GM12878 (cell line): ENCODE measurements around the gene AUNIP. TPM values are rescaled to one million over a fixed set of nuclear protein-coding genes. Genes with fewer than 3 reads are reported as not detected.

ENCODE experiments used
- ATAC-seq: fragments of 200-7000 bp; cut with Tn5 transposase; 3 replicates; pipeline ENCODE4 v1.9.1; 2020; ENCODE audit warnings: mild to moderate bottlenecking, moderate library complexity
- BruUV-seq: library from RNA; stranded (reverse); fragments of 400-500 nt; replicated peaks from 2 replicates; lab custom pipeline; 2021; lab: Mats Ljungman, UMichigan
- CTCF ChIA-PET: fragments of 300-600 bp; sonication (Branson Sonifier 250); formaldehyde crosslinking; extraction: SDS; loops from one replicate; lab custom pipeline; 2021; ENCODE audit warnings: inconsistent platforms; lab: Yijun Ruan, JAX
- POLR2A ChIA-PET: fragments of 350-600 bp; formaldehyde crosslinking; extraction: SDS; loops from one replicate; lab custom pipeline; 2021; ENCODE audit warnings: inconsistent platforms; lab: Charles Lee
- RAD21 ChIA-PET: fragments of 300-600 bp; sonication (Branson Sonifier 250); formaldehyde crosslinking; loops from one replicate; lab custom pipeline; 2023; ENCODE audit warnings: antibody characterized with exemption; ENCODE audit not compliant: unreplicated experiment; lab: Charles Lee
- SMC1A ChIA-PET: fragments of 300-600 bp; sonication (Branson Sonifier 250); formaldehyde crosslinking; loops from one replicate; lab custom pipeline; 2023; ENCODE audit not compliant: unreplicated experiment, uncharacterized antibody; lab: Charles Lee
- DNase-seq: peaks from one replicate; pipeline ENCODE4 v3.0.0-alpha.2; 2011; ENCODE audit warnings: low read depth, low spot score
- FAIRE-seq: peaks from 3 replicates; lab custom pipeline; 2011; peaks lifted over from hg19 to GRCh38; lab: Jason Lieb, UNC
- H2AFZ ChIP-seq: 2 replicates; pipeline ENCODE4 v1.6.0; 2011; ENCODE audit warnings: low read depth, low read length, control low read depth; ENCODE audit not compliant: control insufficient read depth
- H3K27ac ChIP-seq: 2 replicates; pipeline ENCODE4 v1.5.1; 2011; ENCODE audit warnings: control low read depth; ENCODE audit not compliant: control insufficient read depth, insufficient read depth
- H3K27me3 ChIP-seq, 2 experiments: replicated peaks in 1 of 2; 2 replicates each; pipeline versions ENCODE4 v1.6.0 to v1.6.1; 2011; ENCODE audit warnings: low read length in 1 of 2; ENCODE audit not compliant: control insufficient read depth in 2 of 2, insufficient read depth in 2 of 2
- H3K36me3 ChIP-seq, 2 experiments: 2 replicates each; pipeline ENCODE4 v1.5.1; 2011; ENCODE audit warnings: low read length in 1 of 2; ENCODE audit not compliant: control insufficient read depth in 2 of 2, insufficient read depth in 2 of 2
- H3K4me1 ChIP-seq: 2 replicates; pipeline ENCODE4 v1.6.1; 2011; ENCODE audit warnings: mild to moderate bottlenecking, low read length, moderate library complexity, mixed read lengths; ENCODE audit not compliant: control insufficient read depth, insufficient read depth
- H3K4me2 ChIP-seq: 2 replicates; pipeline ENCODE4 v1.6.0; 2011; ENCODE audit warnings: control low read depth; ENCODE audit not compliant: control insufficient read depth, insufficient read depth
- H3K4me3 ChIP-seq: fragments of 200-600 bp; sonication (generic); 2 replicates; pipeline ENCODE4 v1.5.1; 2016
- H3K79me2 ChIP-seq: 2 replicates; pipeline ENCODE4 v1.6.0; 2011; ENCODE audit warnings: low read length; ENCODE audit not compliant: control insufficient read depth, insufficient read depth
- H3K9ac ChIP-seq: 2 replicates; pipeline ENCODE4 v1.8.0; 2011; ENCODE audit warnings: low read length, control low read depth, mixed read lengths; ENCODE audit not compliant: control insufficient read depth, insufficient read depth
- H3K9me3 ChIP-seq: replicated peaks from 3 replicates; pipeline ENCODE4 v1.5.1; 2011; ENCODE audit warnings: mild to moderate bottlenecking, low read length; ENCODE audit not compliant: control insufficient read depth, insufficient read depth
- H4K20me1 ChIP-seq: 2 replicates; pipeline ENCODE4 v1.6.0; 2011; ENCODE audit not compliant: control insufficient read depth, insufficient read depth
- BRCA1 ChIP-seq: IDR thresholded peaks from 2 replicates; pipeline ENCODE4 v1.6.1; 2011; ENCODE audit warnings: low read depth, low read length, improper control_type of control experiment
- CHD4 ChIP-seq: fragments of 200-600 bp; sonication (generic); IDR thresholded peaks from 2 replicates; pipeline ENCODE4 v1.6.1; 2016; ENCODE audit warnings: mild to moderate bottlenecking
- FOXM1 ChIP-seq: IDR thresholded peaks from 2 replicates; pipeline ENCODE4 v1.6.1; 2012; ENCODE audit warnings: low read depth, mild to moderate bottlenecking, inconsistent platforms, low read length, moderate library complexity
- MXI1 ChIP-seq: fragments of 150-350 bp; IDR thresholded peaks from 2 replicates; pipeline ENCODE4 v1.6.1; 2011; ENCODE audit warnings: low read depth, mild to moderate bottlenecking, inconsistent platforms, low read length, improper control_type of control experiment
- NFYB ChIP-seq: IDR thresholded peaks from 2 replicates; pipeline ENCODE4 v1.6.1; 2011; ENCODE audit warnings: low read depth, mild to moderate bottlenecking, low read length, improper control_type of control experiment, moderate library complexity; ENCODE audit not compliant: insufficient read depth
- PAX8 ChIP-seq: fragments of 450-650 bp; IDR thresholded peaks from 2 replicates; pipeline ENCODE4 v1.6.1; 2017; ENCODE audit warnings: mild to moderate bottlenecking, moderate library complexity
- POLR2AphosphoS2 ChIP-seq: IDR thresholded peaks from 2 replicates; pipeline ENCODE4 v1.6.1; 2011; ENCODE audit warnings: low read depth, mild to moderate bottlenecking, low read length, improper control_type of control experiment, moderate library complexity
- RELA ChIP-seq: fragments of 450-650 bp; IDR thresholded peaks from 2 replicates; pipeline ENCODE4 v1.8.0; 2014; ENCODE audit warnings: borderline replicate concordance; ENCODE audit not compliant: partially characterized antibody
- RFX5 ChIP-seq: IDR thresholded peaks from 2 replicates; pipeline ENCODE4 v1.6.1; 2011; ENCODE audit warnings: low read depth, low read length, improper control_type of control experiment
- SP1 ChIP-seq: IDR thresholded peaks from one replicate; pipeline ENCODE4 v1.6.1; 2011; ENCODE audit warnings: low read depth, low read length
- SPI1 ChIP-seq: IDR thresholded peaks from 2 replicates; pipeline ENCODE4 v1.6.1; 2011; ENCODE audit warnings: low read depth, mild to moderate bottlenecking, low read length, moderate library complexity, borderline replicate concordance; ENCODE audit not compliant: insufficient read depth
- SREBF1 ChIP-seq: IDR thresholded peaks from 2 replicates; pipeline ENCODE4 v1.6.1; 2012; ENCODE audit warnings: mild to moderate bottlenecking, low read length
- STAT3 ChIP-seq: IDR thresholded peaks from 2 replicates; pipeline ENCODE4 v1.6.1; 2011; ENCODE audit warnings: low read depth, low read length, improper control_type of control experiment
- ZNF217 ChIP-seq: fragments of 450-650 bp; IDR thresholded peaks from 2 replicates; pipeline ENCODE4 v1.6.1; 2017; ENCODE audit warnings: antibody characterized with exemption, mild to moderate bottlenecking
- WGBS: methylation state at CpG from one replicate; pipeline ENCODE4 v1.1.6; 2016; ENCODE audit warnings: low lambda C conversion rate; ENCODE audit not compliant: insufficient replicate concordance, insufficient coverage; ENCODE audit errors: missing lambda C conversion rate; 5-methylcytosine and 5-hydroxymethylcytosine counted together
- in situ Hi-C: fragments of 300-500 bp; cut with MboI; formaldehyde crosslinking; loops from 9 replicates; pipeline ENCODE4 v1.14.3; 2018; ENCODE audit warnings: mixed read lengths
- intact Hi-C: fragments of 100-400 bp; cut with micrococcal nuclease; formaldehyde crosslinking; loops from one replicate; pipeline ENCODE4 v1.14.2; 2022; ENCODE audit not compliant: unreplicated experiment
- polyA plus RNA-seq, 11 experiments: library from polyadenylated mRNA; depleted of rRNA in 4 of 11; unstranded in 6 of 11; stranded (reverse) in 5 of 11; fragments of >200 nt; fragmentation: Nextera tagmentation in 4 of 11; fragmentation: Illumina TruSeq in 1 of 11; extraction: Ambion mirVana in 4 of 11; extraction: Trizol in 1 of 11; gene quantifications; 1 replicate in 1 of 11; 2 replicates in 10 of 11; pipeline versions ENCODE4 v1.2.1 to v1.2.3, GENCODE V29; 2011 to 2016; ENCODE audit warnings: inconsistent platforms in 2 of 11, missing spikeins in 2 of 11, low read depth in 1 of 11
- total RNA-seq, 4 experiments: library from RNA; depleted of rRNA in 3 of 4; stranded (reverse); fragments of >200 nt in 3 of 4; fragmentation: Illumina TruSeq in 1 of 4; extraction: Trizol in 1 of 4; gene quantifications; 2 replicates each; pipeline versions ENCODE4 v1.2.1 to v1.2.3, GENCODE V29; 2013 to 2021
- TF ChIP-seq, protein P1 (sequence below): fragments of 450-650 bp; IDR thresholded peaks from 2 replicates; pipeline ENCODE4 v1.6.1; 2017; ENCODE audit warnings: borderline replicate concordance
- TF ChIP-seq, protein P2 (sequence below): fragments of 450-650 bp; IDR thresholded peaks from 2 replicates; pipeline ENCODE4 v1.6.1; 2017; ENCODE audit warnings: antibody characterized with exemption, mild to moderate bottlenecking, moderate library complexity
- TF ChIP-seq, protein P3 (sequence below): IDR thresholded peaks from 2 replicates; pipeline ENCODE4 v1.6.1; 2012; ENCODE audit warnings: low read depth, low read length, improper control_type of control experiment
- TF ChIP-seq, protein P4 (sequence below): fragments of 450-650 bp; IDR thresholded peaks from 2 replicates; pipeline ENCODE4 v1.6.1; 2014; ENCODE audit warnings: mild to moderate bottlenecking

Gene AUNIP
- total and polyA plus RNA-seq, 10 of the 15 experiments (the other 5 are each of a cell fraction or from before 2014, with no cell fraction given), result 3.9 to 20.0 (median 12.7) TPM

DNA sequence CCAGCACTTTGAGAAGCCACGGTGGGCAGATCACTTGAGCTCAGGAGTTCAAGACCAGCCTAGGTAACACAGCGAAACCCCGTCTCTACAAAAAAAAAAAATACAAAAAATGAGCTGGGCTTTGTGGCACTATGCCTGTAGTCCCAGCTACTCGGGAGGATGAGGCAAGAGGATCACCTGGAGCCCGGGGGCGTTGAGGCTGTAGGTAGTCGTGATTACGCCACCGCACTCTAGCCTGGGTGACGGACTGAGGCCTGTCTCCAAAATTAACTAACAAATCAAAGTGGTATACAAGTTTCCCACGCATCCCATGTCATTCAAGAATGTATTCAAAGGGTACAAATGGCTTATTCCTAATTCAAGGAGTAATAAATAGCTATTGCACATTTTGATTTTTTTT is 2.4 kb downstream of the AUNIP start (continued):
- TF ChIP-seq BRCA1, result no peak

DNA sequence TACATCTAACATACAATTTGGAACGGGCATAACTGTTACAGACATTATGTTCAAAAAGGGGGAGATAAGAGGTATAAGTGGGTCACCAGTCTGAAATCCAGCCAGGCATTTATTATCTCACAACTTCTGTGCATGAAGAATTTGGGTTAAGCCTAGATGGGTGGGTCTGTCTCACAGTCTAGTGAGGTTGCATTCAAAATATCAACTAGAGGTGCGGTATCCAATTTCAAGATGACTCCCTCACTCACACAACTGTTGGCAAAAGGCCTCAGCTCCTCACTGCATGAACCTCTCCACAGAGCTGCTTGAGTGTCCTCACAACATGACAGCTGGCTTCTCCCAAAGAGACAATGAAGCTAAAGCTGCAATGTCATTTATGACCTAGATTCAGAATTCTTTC is 4.7 kb downstream of the AUNIP start:
- POLR2A ChIA-PET, result interaction anchor here (0.6 to 2.4 kb wide), 4 partner anchors 9 to 307 kb away, joined by 3 to 7 read pairs (median 5); no protein-coding TSS in a partner anchor
- in situ Hi-C loops, result no loop called here

More for the DNA sequence above, 4.7 kb downstream of the AUNIP start:
- no peaks in the 10 kb centered on the region for H4K20me1 ChIP-seq
- intact Hi-C loops, result loop anchor here (10.0 kb wide), 1 partner anchor 1300 kb away; the partner anchor contains the start of gene SLC9A1
- no peaks in the 10 kb centered on the region for H3K27me3 ChIP-seq
- RAD21 ChIA-PET, result interaction anchor here (0.6 to 0.7 kb wide), 2 partner anchors 143 to 1022 kb away, joined by 3 read pairs; partner anchors contain the start of gene PAFAH2
- no peak overlapping the region for H3K4me2 ChIP-seq
- peaks cover 17% of the 10 kb centered on the region for H3K79me2 ChIP-seq
- no peak overlapping the region for H3K4me3 ChIP-seq
- ATAC-seq (no peak), DNase-seq (no peak), FAIRE-seq (no peak)
- no peaks in the 10 kb centered on the region for H3K36me3 ChIP-seq
- H3K9me3 ChIP-seq, result no peaks in the 10 kb centered on the region
- H2AFZ ChIP-seq, result no peak overlapping the region
- 97% methylated on average over 2 of the region's 2 CpGs for WGBS
- H3K9ac ChIP-seq, result no peak overlapping the region
- no peak for TF ChIP-seq FOXM1
- TF ChIP-seq, protein P1, sequence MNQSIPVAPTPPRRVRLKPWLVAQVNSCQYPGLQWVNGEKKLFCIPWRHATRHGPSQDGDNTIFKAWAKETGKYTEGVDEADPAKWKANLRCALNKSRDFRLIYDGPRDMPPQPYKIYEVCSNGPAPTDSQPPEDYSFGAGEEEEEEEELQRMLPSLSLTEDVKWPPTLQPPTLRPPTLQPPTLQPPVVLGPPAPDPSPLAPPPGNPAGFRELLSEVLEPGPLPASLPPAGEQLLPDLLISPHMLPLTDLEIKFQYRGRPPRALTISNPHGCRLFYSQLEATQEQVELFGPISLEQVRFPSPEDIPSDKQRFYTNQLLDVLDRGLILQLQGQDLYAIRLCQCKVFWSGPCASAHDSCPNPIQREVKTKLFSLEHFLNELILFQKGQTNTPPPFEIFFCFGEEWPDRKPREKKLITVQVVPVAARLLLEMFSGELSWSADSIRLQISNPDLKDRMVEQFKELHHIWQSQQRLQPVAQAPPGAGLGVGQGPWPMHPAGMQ, result no peak
- no peak for TF ChIP-seq PAX8
- TF ChIP-seq MXI1, result no peak
- TF ChIP-seq CHD4, result no peak
- TF ChIP-seq SP1, result no peak
- no peak for TF ChIP-seq RELA
- no peak for TF ChIP-seq NFYB
- TF ChIP-seq, protein P2, sequence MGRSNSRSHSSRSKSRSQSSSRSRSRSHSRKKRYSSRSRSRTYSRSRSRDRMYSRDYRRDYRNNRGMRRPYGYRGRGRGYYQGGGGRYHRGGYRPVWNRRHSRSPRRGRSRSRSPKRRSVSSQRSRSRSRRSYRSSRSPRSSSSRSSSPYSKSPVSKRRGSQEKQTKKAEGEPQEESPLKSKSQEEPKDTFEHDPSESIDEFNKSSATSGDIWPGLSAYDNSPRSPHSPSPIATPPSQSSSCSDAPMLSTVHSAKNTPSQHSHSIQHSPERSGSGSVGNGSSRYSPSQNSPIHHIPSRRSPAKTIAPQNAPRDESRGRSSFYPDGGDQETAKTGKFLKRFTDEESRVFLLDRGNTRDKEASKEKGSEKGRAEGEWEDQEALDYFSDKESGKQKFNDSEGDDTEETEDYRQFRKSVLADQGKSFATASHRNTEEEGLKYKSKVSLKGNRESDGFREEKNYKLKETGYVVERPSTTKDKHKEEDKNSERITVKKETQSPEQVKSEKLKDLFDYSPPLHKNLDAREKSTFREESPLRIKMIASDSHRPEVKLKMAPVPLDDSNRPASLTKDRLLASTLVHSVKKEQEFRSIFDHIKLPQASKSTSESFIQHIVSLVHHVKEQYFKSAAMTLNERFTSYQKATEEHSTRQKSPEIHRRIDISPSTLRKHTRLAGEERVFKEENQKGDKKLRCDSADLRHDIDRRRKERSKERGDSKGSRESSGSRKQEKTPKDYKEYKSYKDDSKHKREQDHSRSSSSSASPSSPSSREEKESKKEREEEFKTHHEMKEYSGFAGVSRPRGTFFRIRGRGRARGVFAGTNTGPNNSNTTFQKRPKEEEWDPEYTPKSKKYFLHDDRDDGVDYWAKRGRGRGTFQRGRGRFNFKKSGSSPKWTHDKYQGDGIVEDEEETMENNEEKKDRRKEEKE, result no peak
- TF ChIP-seq POLR2AphosphoS2, result no peak
- TF ChIP-seq, protein P3, sequence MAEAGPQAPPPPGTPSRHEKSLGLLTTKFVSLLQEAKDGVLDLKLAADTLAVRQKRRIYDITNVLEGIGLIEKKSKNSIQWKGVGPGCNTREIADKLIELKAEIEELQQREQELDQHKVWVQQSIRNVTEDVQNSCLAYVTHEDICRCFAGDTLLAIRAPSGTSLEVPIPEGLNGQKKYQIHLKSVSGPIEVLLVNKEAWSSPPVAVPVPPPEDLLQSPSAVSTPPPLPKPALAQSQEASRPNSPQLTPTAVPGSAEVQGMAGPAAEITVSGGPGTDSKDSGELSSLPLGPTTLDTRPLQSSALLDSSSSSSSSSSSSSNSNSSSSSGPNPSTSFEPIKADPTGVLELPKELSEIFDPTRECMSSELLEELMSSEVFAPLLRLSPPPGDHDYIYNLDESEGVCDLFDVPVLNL, result no peak
- TF ChIP-seq SPI1, result no peak
- TF ChIP-seq, protein P4, sequence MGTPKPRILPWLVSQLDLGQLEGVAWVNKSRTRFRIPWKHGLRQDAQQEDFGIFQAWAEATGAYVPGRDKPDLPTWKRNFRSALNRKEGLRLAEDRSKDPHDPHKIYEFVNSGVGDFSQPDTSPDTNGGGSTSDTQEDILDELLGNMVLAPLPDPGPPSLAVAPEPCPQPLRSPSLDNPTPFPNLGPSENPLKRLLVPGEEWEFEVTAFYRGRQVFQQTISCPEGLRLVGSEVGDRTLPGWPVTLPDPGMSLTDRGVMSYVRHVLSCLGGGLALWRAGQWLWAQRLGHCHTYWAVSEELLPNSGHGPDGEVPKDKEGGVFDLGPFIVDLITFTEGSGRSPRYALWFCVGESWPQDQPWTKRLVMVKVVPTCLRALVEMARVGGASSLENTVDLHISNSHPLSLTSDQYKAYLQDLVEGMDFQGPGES, result no peak
- TF ChIP-seq ZNF217, result no peak
- no peak for TF ChIP-seq SREBF1
- TF ChIP-seq STAT3, result no peak
- TF ChIP-seq RFX5, result no peak
- CTCF ChIA-PET, result interaction anchor here (0.6 to 2.0 kb wide), 4 partner anchors 10 to 463 kb away, joined by 3 to 10 read pairs (median 4); partner anchors contain the start of gene CD52
- SMC1A ChIA-PET, result interaction anchor here (0.6 to 1.2 kb wide), 4 partner anchors 10 to 867 kb away, joined by 3 to 8 read pairs (median 5); no protein-coding TSS in a partner anchor
- no peak overlapping the region for H3K27ac ChIP-seq
- BruUV-seq, result no TSS peak
- H3K4me1 ChIP-seq, result 0 out of 2 replicates have a peak, but pooled peaks cover 4% of the 10 kb centered on the region
